HEK293 (cell line): ENCODE results near the gene ALG6.

Source experiments
- CTCF ChIA-PET: fragments of 350-600 bp; formaldehyde crosslinking; extraction: SDS; loops from one replicate; lab custom pipeline; 2021; ENCODE audit warnings: antibody characterized with exemption; lab: Yijun Ruan, JAX
- POLR2A ChIA-PET: fragments of 300-600 bp; formaldehyde crosslinking; extraction: SDS; loops from one replicate; lab custom pipeline; 2020; ENCODE audit warnings: antibody characterized with exemption, inconsistent platforms; lab: Yijun Ruan, JAX
- H3K27ac ChIP-seq: fragments of 200-500 bp; sonication (Bioruptor generic); 2 replicates; pipeline ENCODE4 v1.5.1; 2014; ENCODE audit warnings: low read depth, low read length, control low read depth, inconsistent platforms; ENCODE audit errors: extremely low read depth
- H3K36me3 ChIP-seq, 2 experiments: fragments of 200-500 bp in 1 of 2; sonication (Bioruptor generic) in 1 of 2; 1 replicate in 1 of 2; 2 replicates in 1 of 2; pipeline ENCODE4 v1.5.1; 2014 to 2017; ENCODE audit warnings: inconsistent platforms in 2 of 2, low read length in 2 of 2; ENCODE audit not compliant: control insufficient read depth in 2 of 2, insufficient read depth in 1 of 2
- H3K4me1 ChIP-seq: fragments of 200-500 bp; sonication (Bioruptor generic); 2 replicates; pipeline ENCODE4 v1.5.1; 2014; ENCODE audit warnings: mild to moderate bottlenecking, low read length, inconsistent platforms; ENCODE audit not compliant: control insufficient read depth, insufficient read depth
- H3K4me3 ChIP-seq: 2 replicates; pipeline ENCODE4 v1.5.1; 2011; ENCODE audit warnings: low read depth, mild to moderate bottlenecking, control low read depth, low read length, moderate library complexity
- H3K9me3 ChIP-seq: fragments of 200-500 bp; sonication (Bioruptor generic); 2 replicates; pipeline ENCODE4 v1.5.1; 2014; ENCODE audit warnings: low read depth, low read length, inconsistent platforms; ENCODE audit not compliant: control insufficient read depth, insufficient read depth
- GLI2 ChIP-seq: fragments of 450-650 bp; formaldehyde crosslinking; IDR thresholded peaks from 2 replicates; pipeline ENCODE4; 2017; ENCODE audit warnings: missing biosample characterization, missing genetic modification characterization, low read depth, borderline replicate concordance
- GLI4 ChIP-seq: fragments of 450-650 bp; formaldehyde crosslinking; IDR thresholded peaks from 2 replicates; pipeline ENCODE4 v1.5.1; 2016; ENCODE audit warnings: missing biosample characterization, missing genetic modification characterization
- HIC1 ChIP-seq: fragments of 450-650 bp; formaldehyde crosslinking; IDR thresholded peaks from 2 replicates; pipeline ENCODE4 v1.5.1; 2016; ENCODE audit warnings: missing biosample characterization, missing genetic modification characterization
- KLF1 ChIP-seq: fragments of 450-650 bp; formaldehyde crosslinking; IDR thresholded peaks from 2 replicates; pipeline ENCODE4 v1.5.1; 2016; ENCODE audit warnings: missing biosample characterization, missing genetic modification characterization
- KLF9 ChIP-seq: fragments of 450-650 bp; formaldehyde crosslinking; IDR thresholded peaks from 2 replicates; pipeline ENCODE4 v1.5.1; 2016; ENCODE audit warnings: missing biosample characterization, missing genetic modification characterization, low read depth
- MYNN ChIP-seq: fragments of 450-650 bp; formaldehyde crosslinking; IDR thresholded peaks from 2 replicates; pipeline ENCODE4 v1.5.1; 2016; ENCODE audit warnings: missing biosample characterization, missing genetic modification characterization, borderline replicate concordance
- SALL2 ChIP-seq: fragments of 450-650 bp; formaldehyde crosslinking; IDR thresholded peaks from 2 replicates; pipeline ENCODE4 v1.5.0; 2017; ENCODE audit warnings: missing biosample characterization, mild to moderate bottlenecking, missing genetic modification characterization, borderline replicate concordance
- TCF7L2 ChIP-seq: IDR thresholded peaks from 2 replicates; pipeline ENCODE4 v1.6.1; 2011; ENCODE audit warnings: low read depth, mild to moderate bottlenecking, inconsistent platforms, low read length, moderate library complexity, borderline replicate concordance
- ZFP69B ChIP-seq: fragments of 450-650 bp; formaldehyde crosslinking; IDR thresholded peaks from 2 replicates; pipeline ENCODE4 v1.5.1; 2016; ENCODE audit warnings: missing biosample characterization, missing genetic modification characterization
- ZNF132 ChIP-seq: fragments of 450-650 bp; formaldehyde crosslinking; IDR thresholded peaks from 2 replicates; pipeline ENCODE4 v1.5.1; 2017; ENCODE audit warnings: missing biosample characterization, missing genetic modification characterization, borderline replicate concordance
- ZNF157 ChIP-seq: fragments of 450-650 bp; formaldehyde crosslinking; IDR thresholded peaks from 2 replicates; pipeline ENCODE4 v1.5.1; 2016; ENCODE audit warnings: missing biosample characterization, missing genetic modification characterization
- ZNF175 ChIP-seq: fragments of 450-650 bp; formaldehyde crosslinking; IDR thresholded peaks from 2 replicates; pipeline ENCODE4 v1.5.1; 2016; ENCODE audit warnings: missing biosample characterization, missing genetic modification characterization
- ZNF19 ChIP-seq: fragments of 450-650 bp; formaldehyde crosslinking; IDR thresholded peaks from 2 replicates; pipeline ENCODE4; 2016; ENCODE audit warnings: missing biosample characterization, missing genetic modification characterization, low read depth
- ZNF26 ChIP-seq: fragments of 450-650 bp; formaldehyde crosslinking; IDR thresholded peaks from 2 replicates; pipeline ENCODE4 v1.5.1; 2016; ENCODE audit warnings: missing biosample characterization, missing genetic modification characterization
- ZNF280C ChIP-seq: fragments of 450-650 bp; formaldehyde crosslinking; IDR thresholded peaks from 2 replicates; pipeline ENCODE4 v1.5.1; 2016; ENCODE audit warnings: missing biosample characterization, missing genetic modification characterization
- ZNF311 ChIP-seq: fragments of 450-650 bp; formaldehyde crosslinking; IDR thresholded peaks from 2 replicates; pipeline ENCODE4 v1.5.1; 2017; ENCODE audit warnings: missing biosample characterization, missing genetic modification characterization, borderline replicate concordance
- ZNF37A ChIP-seq: fragments of 450-650 bp; IDR thresholded peaks from 2 replicates; pipeline ENCODE4 v1.5.1; 2018; ENCODE audit warnings: missing biosample characterization, missing genetic modification characterization
- ZNF488 ChIP-seq: fragments of 450-650 bp; formaldehyde crosslinking; IDR thresholded peaks from 2 replicates; pipeline ENCODE4 v1.5.1; 2016; ENCODE audit warnings: missing biosample characterization, missing genetic modification characterization
- ZNF529 ChIP-seq: fragments of 450-650 bp; formaldehyde crosslinking; IDR thresholded peaks from 2 replicates; pipeline ENCODE4 v1.5.1; 2017; ENCODE audit warnings: missing genetic modification characterization, missing biosample characterization; ENCODE audit not compliant: insufficient replicate concordance
- ZNF548 ChIP-seq: fragments of 450-650 bp; formaldehyde crosslinking; IDR thresholded peaks from 2 replicates; pipeline ENCODE4 v1.5.1; 2016; ENCODE audit warnings: missing biosample characterization, missing genetic modification characterization
- ZNF585B ChIP-seq: fragments of 450-650 bp; formaldehyde crosslinking; IDR thresholded peaks from 2 replicates; pipeline ENCODE4 v1.5.1; 2016; ENCODE audit warnings: missing biosample characterization, missing genetic modification characterization
- ZNF621 ChIP-seq: fragments of 450-650 bp; formaldehyde crosslinking; IDR thresholded peaks from 2 replicates; pipeline ENCODE4 v1.5.1; 2017; ENCODE audit warnings: missing biosample characterization, missing genetic modification characterization
- ZNF626 ChIP-seq: fragments of 450-650 bp; sonication (Bioruptor Pico); formaldehyde crosslinking; IDR thresholded peaks from 2 replicates; pipeline ENCODE4 v1.5.1; 2018; ENCODE audit warnings: missing biosample characterization, missing genetic modification characterization, inconsistent platforms
- ZNF664 ChIP-seq: fragments of 450-650 bp; formaldehyde crosslinking; IDR thresholded peaks from 2 replicates; pipeline ENCODE4 v1.5.1; 2016; ENCODE audit warnings: missing biosample characterization, missing genetic modification characterization
- ZNF707 ChIP-seq: fragments of 450-650 bp; formaldehyde crosslinking; IDR thresholded peaks from 2 replicates; pipeline ENCODE4 v1.5.1; 2016; ENCODE audit warnings: missing biosample characterization, missing genetic modification characterization
- ZNF777 ChIP-seq: fragments of 450-650 bp; formaldehyde crosslinking; IDR thresholded peaks from 2 replicates; pipeline ENCODE4 v1.5.1; 2017; ENCODE audit warnings: missing biosample characterization, missing genetic modification characterization, borderline replicate concordance
- ZSCAN16 ChIP-seq: fragments of 450-650 bp; formaldehyde crosslinking; IDR thresholded peaks from 2 replicates; pipeline ENCODE4 v1.5.1; 2016; ENCODE audit warnings: missing biosample characterization, missing genetic modification characterization
- ZSCAN18 ChIP-seq: fragments of 450-650 bp; formaldehyde crosslinking; IDR thresholded peaks from 2 replicates; pipeline ENCODE4 v1.5.1; 2016; ENCODE audit warnings: missing biosample characterization, missing genetic modification characterization
- ZXDB ChIP-seq: fragments of 450-650 bp; formaldehyde crosslinking; IDR thresholded peaks from 2 replicates; pipeline ENCODE4 v1.5.1; 2016; ENCODE audit warnings: missing biosample characterization, missing genetic modification characterization

Gene ALG6

GRCh38 chr1:63367215-63368103 lies at the start of gene ALG6:
ALG6 (plus strand) TSS chr1:63367627; CDS start chr1:63370978, 3,351 bp downstream.
- Histone ChIP-seq H3K27ac (peak within 1 kb of the TSS; percentile 63; the same call in 1 of the 2 replicates), H3K4me3 (peak within 1 kb of the TSS; percentile 92), H3K9me3 (no peaks in the 10 kb centered on the region), H3K4me1 (no peaks in the 10 kb centered on the region), H3K36me3 (peaks cover 7 to 16% of the 10 kb centered on the region in 2 experiments)
- ChIA-PET CTCF (interaction anchor here (0.7 to 0.9 kb wide), 2 partner anchors 11 to 74 kb away, joined by 3 read pairs; no protein-coding TSS in a partner anchor), POLR2A (interaction anchor here (0.7 to 1.0 kb wide), 3 partner anchors 31 to 44 kb away, joined by 3 to 4 read pairs (median 3); no protein-coding TSS in a partner anchor)
- TF ChIP-seq ZFP69B (tag by site-specific recombination) (0 out of 2 replicates have a peak, but pooled peaks have one; percentile 11), ZNF621 (tag by site-specific recombination) (no peak), ZSCAN18 (tag by site-specific recombination) (no peak), SALL2 (tag by site-specific recombination) (no peak), GLI4 (tag by site-specific recombination) (0 out of 2 replicates have a peak, but pooled peaks have one; percentile 13), ZNF585B (no peak), KLF1 (tag by site-specific recombination) (peak; percentile 83), KLF9 (peak; percentile 49), ZNF548 (tag by site-specific recombination) (no peak), ZNF311 (tag by site-specific recombination) (no peak), MYNN (tag by site-specific recombination) (no peak), ZNF37A (tag by site-specific recombination) (no peak), ZNF707 (no peak), ZSCAN16 (tag by site-specific recombination) (peak; percentile 37; the same call in 1 of the 2 replicates), ZNF157 (no peak), GLI2 (tag by site-specific recombination) (no peak), ZNF175 (no peak), ZNF529 (tag by site-specific recombination) (no peak), ZNF19 (tag by site-specific recombination) (no peak), ZNF488 (tag by site-specific recombination) (no peak), TCF7L2 (no peak), ZXDB (peak; percentile 69), ZNF777 (tag by site-specific recombination) (no peak), ZNF132 (tag by site-specific recombination) (no peak), ZNF626 (tag by site-specific recombination) (no peak), ZNF280C (no peak), ZNF664 (tag by site-specific recombination) (no peak), HIC1 (tag by site-specific recombination) (no peak; the same call in 1 of the 2 replicates), ZNF26 (no peak)
